PC-3 (cell line): ENCODE measurements around the gene BOLA3. TPM values are rescaled to one million over a fixed set of nuclear protein-coding genes. Genes with fewer than 3 reads are reported as not detected.

Source experiments
- ATAC-seq: fragments of 200-7000 bp; cut with Tn5 transposase; 2 replicates; pipeline ENCODE4 v1.9.1; 2020; ENCODE audit warnings: mild to moderate bottlenecking, moderate library complexity
- BruUV-seq: library from RNA; stranded (reverse); fragments of 400-500 nt; replicated peaks from 2 replicates; lab custom pipeline; 2021; lab: Mats Ljungman, UMichigan
- CTCF ChIA-PET: fragments of 300-600 bp; sonication (Branson Sonifier 250); formaldehyde crosslinking; loops from one replicate; lab custom pipeline; 2022; ENCODE audit warnings: antibody characterized with exemption; lab: Charles Lee
- POLR2A ChIA-PET: fragments of 300-600 bp; sonication (Branson Sonifier 250); formaldehyde crosslinking; loops from one replicate; lab custom pipeline; 2022; ENCODE audit warnings: antibody characterized with exemption; ENCODE audit not compliant: unreplicated experiment; lab: Charles Lee
- DNase-seq: peaks from one replicate; pipeline ENCODE4 v3.0.0-alpha.2; 2015
- H2AFZ ChIP-seq: fragments of 300-600 bp; sonication (generic); 2 replicates; pipeline ENCODE4 v1.6.0; 2016; ENCODE audit warnings: antibody characterized with exemption, low read length
- H3F3A ChIP-seq: fragments of 300-600 bp; sonication (generic); one replicate; pipeline ENCODE4 v1.6.0; 2017; ENCODE audit warnings: antibody characterized with exemption, low read length, control low read depth, mild to moderate bottlenecking; ENCODE audit not compliant: unreplicated experiment
- H3K27ac ChIP-seq: fragments of 300-600 bp; sonication (generic); 2 replicates; pipeline ENCODE4 v1.5.1; 2016; ENCODE audit warnings: mild to moderate bottlenecking, low read length
- H3K27me3 ChIP-seq: fragments of 300-600 bp; sonication (generic); 2 replicates; pipeline ENCODE4 v1.6.1; 2016; ENCODE audit warnings: low read length, mixed read lengths
- H3K36me3 ChIP-seq: fragments of 300-600 bp; sonication (generic); 2 replicates; pipeline ENCODE4 v1.6.1; 2016; ENCODE audit warnings: low read depth, mixed run types, low read length, mixed read lengths
- H3K4me1 ChIP-seq: fragments of 300-600 bp; sonication (generic); 2 replicates; pipeline ENCODE4 v1.5.1; 2016; ENCODE audit warnings: low read length; ENCODE audit not compliant: insufficient read depth
- H3K4me2 ChIP-seq: fragments of 300-600 bp; sonication (generic); 2 replicates; pipeline ENCODE4 v1.6.0; 2016; ENCODE audit warnings: low read length
- H3K4me3 ChIP-seq: fragments of 300-600 bp; sonication (generic); 2 replicates; pipeline ENCODE4 v1.5.1; 2016; ENCODE audit warnings: mild to moderate bottlenecking, low read length, mixed read lengths
- H3K79me2 ChIP-seq: fragments of 300-600 bp; sonication (generic); 2 replicates; pipeline ENCODE4 v1.6.1; 2017; ENCODE audit warnings: low read length, mixed read lengths
- H3K9ac ChIP-seq: fragments of 300-600 bp; sonication (generic); 2 replicates; pipeline ENCODE4 v1.6.0; 2016; ENCODE audit warnings: mild to moderate bottlenecking, low read length
- H3K9me2 ChIP-seq: fragments of 300-600 bp; sonication (generic); replicated peaks from 2 replicates; pipeline ENCODE4 v1.6.1; 2016; ENCODE audit warnings: mixed run types, low read length, mixed read lengths
- H3K9me3 ChIP-seq: fragments of 300-600 bp; sonication (generic); 2 replicates; pipeline ENCODE4 v1.6.1; 2016; ENCODE audit warnings: low read length, mixed read lengths
- H4K20me1 ChIP-seq: fragments of 300-600 bp; sonication (generic); 2 replicates; pipeline ENCODE4 v1.6.1; 2016; ENCODE audit warnings: low read length, mixed read lengths
- EZH2 ChIP-seq: fragments of 300-600 bp; sonication (generic); IDR thresholded peaks from one replicate; pipeline ENCODE4 v1.6.1; 2017; ENCODE audit warnings: antibody characterized with exemption, mild to moderate bottlenecking, low read length; ENCODE audit not compliant: unreplicated experiment
- EZH2phosphoT487 ChIP-seq: fragments of 300-600 bp; sonication (generic); IDR thresholded peaks from 2 replicates; pipeline ENCODE4 v1.6.1; 2018; ENCODE audit warnings: mild to moderate bottlenecking, antibody characterized with exemption, low read length, borderline replicate concordance
- intact Hi-C: fragments of 100-400 bp; cut with micrococcal nuclease; formaldehyde crosslinking; loops from 2 replicates; pipeline ENCODE4 v1.9.0; 2023
- total RNA-seq: library from RNA; depleted of rRNA; stranded (reverse); fragments of >200 nt; gene quantifications from 2 replicates; pipeline ENCODE4 v1.2.3, GENCODE V29; 2014
- TF ChIP-seq, protein P1 (sequence below): fragments of 300-600 bp; sonication (generic); conservative IDR thresholded peaks from 2 replicates; pipeline ENCODE4 v1.5.1; 2017; ENCODE audit warnings: antibody characterized with exemption, low read depth, mild to moderate bottlenecking, low read length

BOLA3 gene
- total RNA-seq, 1 experiment from 2014 or later: 104 TPM

DNA sequence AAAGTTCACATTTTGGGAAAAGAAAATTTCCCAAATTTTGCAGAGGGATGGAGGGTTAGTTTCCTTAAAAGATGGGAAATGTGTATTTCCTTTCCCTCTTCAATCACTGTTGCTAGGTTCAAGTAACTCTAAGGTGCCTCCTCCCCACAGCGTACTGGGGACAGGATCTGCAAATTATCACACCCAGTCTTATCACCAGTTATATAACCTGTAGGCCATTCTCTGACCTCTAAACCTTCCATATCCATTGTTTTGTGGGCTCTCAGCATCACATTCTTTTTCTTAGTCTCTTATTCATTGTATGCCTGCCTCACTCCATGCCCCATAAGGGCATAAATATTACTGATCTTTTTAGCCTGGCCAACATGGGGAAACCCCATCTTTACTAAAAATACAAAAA, 47.1 kb upstream of the BOLA3 start:
- POLR2A ChIA-PET: no interaction called here
- Histone ChIP-seq H3K27me3 (no peaks in the 10 kb centered on the region), H4K20me1 (peaks cover 7% of the 10 kb centered on the region), H3K4me3 (no peak overlapping the region), H3K79me2 (peaks cover 14% of the 10 kb centered on the region), H3K9me3 (no peaks in the 10 kb centered on the region), H3K9ac (no peak overlapping the region), H3K36me3 (no peaks in the 10 kb centered on the region), H3K27ac (no peak overlapping the region), H3K4me2 (no peak overlapping the region), H3K9me2 (no peaks in the 10 kb centered on the region), H3F3A (no peaks in the 10 kb centered on the region), H3K4me1 (peaks cover 5% of the 10 kb centered on the region; the same call in 1 of the 2 replicates), H2AFZ (no peak overlapping the region)
- DNase-seq (no peak), ATAC-seq (no peak)
- TF ChIP-seq EZH2 (no peak), EZH2phosphoT487 (no peak)
- TF ChIP-seq, protein P1, sequence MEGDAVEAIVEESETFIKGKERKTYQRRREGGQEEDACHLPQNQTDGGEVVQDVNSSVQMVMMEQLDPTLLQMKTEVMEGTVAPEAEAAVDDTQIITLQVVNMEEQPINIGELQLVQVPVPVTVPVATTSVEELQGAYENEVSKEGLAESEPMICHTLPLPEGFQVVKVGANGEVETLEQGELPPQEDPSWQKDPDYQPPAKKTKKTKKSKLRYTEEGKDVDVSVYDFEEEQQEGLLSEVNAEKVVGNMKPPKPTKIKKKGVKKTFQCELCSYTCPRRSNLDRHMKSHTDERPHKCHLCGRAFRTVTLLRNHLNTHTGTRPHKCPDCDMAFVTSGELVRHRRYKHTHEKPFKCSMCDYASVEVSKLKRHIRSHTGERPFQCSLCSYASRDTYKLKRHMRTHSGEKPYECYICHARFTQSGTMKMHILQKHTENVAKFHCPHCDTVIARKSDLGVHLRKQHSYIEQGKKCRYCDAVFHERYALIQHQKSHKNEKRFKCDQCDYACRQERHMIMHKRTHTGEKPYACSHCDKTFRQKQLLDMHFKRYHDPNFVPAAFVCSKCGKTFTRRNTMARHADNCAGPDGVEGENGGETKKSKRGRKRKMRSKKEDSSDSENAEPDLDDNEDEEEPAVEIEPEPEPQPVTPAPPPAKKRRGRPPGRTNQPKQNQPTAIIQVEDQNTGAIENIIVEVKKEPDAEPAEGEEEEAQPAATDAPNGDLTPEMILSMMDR: no peak
- BruUV-seq: no TSS peak
- intact Hi-C loops: loop anchor here (5.0 kb wide), 1 partner anchor 263 kb away; the partner anchor contains the start of genes INO80B and WBP1
- CTCF ChIA-PET: no interaction called here

DNA sequence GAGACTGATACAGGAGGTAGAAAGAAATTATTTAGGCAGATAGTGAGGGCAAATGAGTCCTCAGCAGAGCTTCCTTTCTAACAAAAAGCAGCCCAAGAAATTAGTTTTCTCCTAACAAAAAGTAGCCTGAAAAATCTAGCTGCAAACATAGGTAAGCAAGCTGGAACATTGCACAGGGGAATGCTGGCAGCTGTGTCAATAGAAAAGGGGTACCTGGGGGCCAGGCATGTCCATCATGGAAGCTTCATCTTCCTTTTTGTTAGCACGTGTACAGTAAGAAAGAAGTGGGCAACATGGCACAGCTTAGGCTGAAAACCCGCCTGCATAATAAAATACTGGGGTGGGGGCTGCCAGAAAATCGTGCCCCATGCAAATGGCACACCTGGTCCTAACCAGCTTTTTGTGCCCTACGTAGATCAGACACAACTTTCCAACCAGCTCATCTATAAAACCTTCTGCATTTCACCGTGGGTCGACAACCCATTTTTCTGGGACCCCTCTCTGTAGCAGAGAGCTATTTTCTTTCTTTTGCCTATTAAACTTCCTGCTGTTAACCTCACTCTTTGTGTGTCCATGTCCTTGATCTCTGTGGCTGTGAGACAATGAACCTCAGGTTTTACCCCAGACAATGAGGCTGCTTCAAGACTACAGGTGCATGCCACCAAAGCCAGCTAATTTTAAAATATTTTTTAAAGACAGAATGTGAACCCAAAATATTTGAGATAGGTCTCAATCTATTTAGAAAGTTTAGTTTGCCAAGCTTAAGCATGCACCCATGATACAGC, 44.1 kb upstream of the BOLA3 start:
- TF ChIP-seq, protein P1: no peak
- TF ChIP-seq EZH2phosphoT487 (no peak), EZH2 (no peak)
- ChIA-PET CTCF (interaction anchor here (0.7 kb wide), 1 partner anchor 365 kb away, joined by 3 read pairs; no protein-coding TSS in a partner anchor), POLR2A (interaction anchor here (0.6 kb wide), 1 partner anchor 13 kb away, joined by 3 read pairs; the partner anchor contains the start of gene MOB1A)
- ATAC-seq (no peak), DNase-seq (no peak)
- H3K4me2 ChIP-seq: no peak overlapping the region
- no peaks in the 10 kb centered on the region for H3K9me2 ChIP-seq
- BruUV-seq: no TSS peak
- no peak overlapping the region for H3K27ac ChIP-seq
- no peaks in the 10 kb centered on the region for H3F3A ChIP-seq
- intact Hi-C loops: no loop called here
- H3K36me3 ChIP-seq: no peaks in the 10 kb centered on the region
- H3K27me3 ChIP-seq: no peaks in the 10 kb centered on the region
- H3K9ac ChIP-seq: no peak overlapping the region
- H4K20me1 ChIP-seq: no peaks in the 10 kb centered on the region
- no peaks in the 10 kb centered on the region for H3K79me2 ChIP-seq
- no peaks in the 10 kb centered on the region for H3K4me1 ChIP-seq
- H2AFZ ChIP-seq: no peak overlapping the region
- no peaks in the 10 kb centered on the region for H3K9me3 ChIP-seq
- no peak overlapping the region for H3K4me3 ChIP-seq

DNA sequence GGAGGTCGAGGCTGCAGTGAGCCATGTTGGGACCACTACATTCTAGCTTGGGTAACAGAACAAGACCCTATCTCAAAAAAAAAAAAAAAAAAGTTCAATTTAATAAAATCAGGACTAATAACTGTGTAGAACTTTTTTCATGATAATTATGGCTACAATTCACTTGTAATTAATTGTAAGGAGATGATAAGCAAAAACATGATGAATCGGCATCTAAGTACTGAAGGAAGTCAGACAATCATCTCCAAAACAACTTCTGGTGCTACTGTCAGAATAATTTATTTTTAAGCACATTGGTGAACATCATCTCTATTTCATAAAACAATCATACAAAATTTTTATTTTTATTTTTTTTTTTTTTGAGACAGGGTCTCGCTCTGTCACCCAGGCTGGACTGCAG, 41.0 kb upstream of the BOLA3 start:
- no peak overlapping the region for H3K9ac ChIP-seq
- H3K4me2 ChIP-seq: no peak overlapping the region
- no peak overlapping the region for H3K4me3 ChIP-seq
- H3K9me3 ChIP-seq: no peaks in the 10 kb centered on the region
- ChIA-PET CTCF (no interaction called here), POLR2A (no interaction called here)
- H3F3A ChIP-seq: no peaks in the 10 kb centered on the region
- no peak overlapping the region for H3K27ac ChIP-seq
- no peak overlapping the region for H2AFZ ChIP-seq
- H3K27me3 ChIP-seq: no peaks in the 10 kb centered on the region
- no peak for ATAC-seq
- intact Hi-C loops: no loop called here
- no peaks in the 10 kb centered on the region for H3K9me2 ChIP-seq
- BruUV-seq: no TSS peak
- H3K79me2 ChIP-seq: no peaks in the 10 kb centered on the region
- DNase-seq: no peak
- no peaks in the 10 kb centered on the region for H3K4me1 ChIP-seq
- no peaks in the 10 kb centered on the region for H3K36me3 ChIP-seq
- H4K20me1 ChIP-seq: no peaks in the 10 kb centered on the region
- TF ChIP-seq EZH2 (no peak), EZH2phosphoT487 (no peak)
- TF ChIP-seq, protein P1: no peak
